OCI-M1 (cell line): ENCODE results near the gene LYVE1.

Experiments
- DNase-seq: peaks from one replicate; lab custom pipeline; 2025; lab: John Stamatoyannopoulos, UW

Gene LYVE1

DNA sequence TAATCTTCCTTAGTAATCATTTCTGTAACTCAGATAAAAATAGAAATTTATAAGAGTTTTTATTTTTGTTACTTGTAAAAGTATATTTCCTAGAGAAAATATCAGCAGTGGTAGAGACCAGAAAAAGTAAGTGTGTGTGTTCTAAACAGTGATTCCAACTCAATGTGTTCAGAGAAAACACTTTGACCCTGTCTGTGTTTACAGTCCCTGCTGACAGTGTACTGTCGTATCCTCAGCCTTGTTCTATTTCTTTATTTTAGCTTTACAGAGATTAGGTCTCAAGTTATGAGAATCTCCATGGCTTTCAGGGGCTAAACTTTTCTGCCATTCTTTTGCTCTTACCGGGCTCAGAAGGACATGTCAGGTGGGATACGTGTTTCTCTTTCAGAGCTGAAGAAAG lies 10.2 kb downstream of the LYVE1 start:
- no peak for DNase-seq

DNA sequence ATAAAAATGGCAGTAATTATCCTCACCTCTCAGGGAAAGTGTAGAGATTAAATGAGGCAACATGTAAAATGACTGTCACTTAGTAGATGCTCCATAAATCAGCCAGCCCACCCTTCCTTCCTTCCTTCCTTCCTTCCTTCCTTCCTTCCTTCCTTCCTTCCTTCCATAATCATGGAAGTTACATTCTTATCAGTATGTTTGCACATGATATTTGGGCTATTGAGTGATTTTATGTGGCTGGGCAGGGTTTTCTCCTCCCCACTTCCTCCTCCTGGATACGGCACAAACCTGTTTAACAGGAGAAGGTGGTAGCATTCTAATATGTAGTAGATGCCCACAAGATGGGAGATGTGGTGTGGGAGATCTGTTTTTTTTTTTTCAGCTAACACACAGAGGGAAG lies 11.9 kb downstream of the LYVE1 start:
- no peak for DNase-seq

DNA sequence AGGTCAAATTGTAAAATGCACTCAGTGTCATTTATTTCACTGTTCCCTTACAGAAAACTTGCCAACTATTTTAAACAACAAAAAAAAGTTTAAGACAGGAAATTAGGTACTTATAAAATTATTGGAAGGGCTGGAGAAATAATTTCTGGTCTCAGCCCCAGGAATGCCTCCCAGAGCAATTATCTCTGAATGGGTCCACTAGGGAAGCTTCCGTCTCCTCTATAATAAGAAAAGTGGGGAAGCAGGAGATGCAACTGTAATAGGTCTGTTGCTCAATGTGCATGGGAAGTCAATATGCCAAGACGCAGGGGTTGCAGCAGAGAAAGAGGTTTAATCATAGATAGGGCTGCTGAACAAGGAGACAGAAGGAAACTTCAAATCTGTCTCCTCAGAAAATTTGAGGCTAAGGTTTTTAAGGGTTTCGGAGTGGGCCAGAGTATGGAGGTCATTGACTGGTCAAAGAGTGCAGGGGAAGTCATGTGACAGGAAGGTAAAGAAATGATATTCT lies 16.6 kb downstream of the LYVE1 start:
- no peak for DNase-seq

DNA sequence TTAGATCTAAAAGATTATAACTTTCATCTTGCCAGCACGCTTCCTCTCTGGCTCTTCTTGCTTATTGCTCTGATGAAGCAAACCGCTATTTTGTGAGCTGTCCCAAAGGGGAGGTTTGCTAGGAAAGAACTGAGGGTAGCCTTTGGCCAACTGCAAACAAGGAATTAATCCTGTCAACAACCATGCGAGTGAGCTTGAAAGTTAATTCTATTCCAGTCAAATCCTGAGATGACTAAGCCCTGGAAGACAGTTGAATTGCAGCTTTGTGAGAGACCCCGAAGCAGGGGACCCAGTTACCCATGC lies 17.2 kb downstream of the LYVE1 start:
- no peak for DNase-seq

DNA sequence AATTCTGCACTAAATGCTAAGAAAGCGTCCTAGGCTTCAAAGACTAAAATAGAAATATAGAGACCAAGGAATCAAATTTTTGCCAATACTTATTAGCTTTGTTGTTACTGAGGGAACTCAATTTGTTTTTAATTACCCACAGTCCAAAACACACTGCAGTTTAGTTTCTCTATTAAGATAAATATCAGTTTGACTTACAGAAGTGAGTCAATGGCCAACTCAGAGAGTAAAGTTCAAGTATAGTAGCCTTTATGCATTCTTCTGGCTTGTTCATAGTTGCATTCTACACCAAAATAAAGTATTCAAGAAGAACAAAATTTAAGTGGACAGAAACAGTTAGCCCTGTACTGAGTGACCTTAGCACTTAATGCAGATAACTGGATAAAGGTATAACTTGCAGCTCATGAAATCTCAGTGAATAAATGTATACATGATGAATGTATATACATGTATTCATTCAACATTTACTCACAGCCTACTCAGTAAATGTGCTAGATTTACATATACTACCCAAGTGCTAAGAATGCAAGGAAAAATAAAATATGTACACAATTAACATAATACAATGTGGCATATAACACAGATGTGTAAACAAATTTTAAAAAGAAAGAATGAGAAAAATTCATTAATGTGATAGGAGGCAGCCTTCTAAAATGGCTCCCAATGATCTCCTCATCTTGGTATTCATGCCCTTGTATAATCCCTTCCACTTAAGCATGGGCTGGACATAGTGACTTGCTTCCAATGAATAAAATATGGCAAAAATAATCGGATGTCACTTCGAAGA lies 17.8 kb downstream of the LYVE1 start:
- no peak for DNase-seq

DNA sequence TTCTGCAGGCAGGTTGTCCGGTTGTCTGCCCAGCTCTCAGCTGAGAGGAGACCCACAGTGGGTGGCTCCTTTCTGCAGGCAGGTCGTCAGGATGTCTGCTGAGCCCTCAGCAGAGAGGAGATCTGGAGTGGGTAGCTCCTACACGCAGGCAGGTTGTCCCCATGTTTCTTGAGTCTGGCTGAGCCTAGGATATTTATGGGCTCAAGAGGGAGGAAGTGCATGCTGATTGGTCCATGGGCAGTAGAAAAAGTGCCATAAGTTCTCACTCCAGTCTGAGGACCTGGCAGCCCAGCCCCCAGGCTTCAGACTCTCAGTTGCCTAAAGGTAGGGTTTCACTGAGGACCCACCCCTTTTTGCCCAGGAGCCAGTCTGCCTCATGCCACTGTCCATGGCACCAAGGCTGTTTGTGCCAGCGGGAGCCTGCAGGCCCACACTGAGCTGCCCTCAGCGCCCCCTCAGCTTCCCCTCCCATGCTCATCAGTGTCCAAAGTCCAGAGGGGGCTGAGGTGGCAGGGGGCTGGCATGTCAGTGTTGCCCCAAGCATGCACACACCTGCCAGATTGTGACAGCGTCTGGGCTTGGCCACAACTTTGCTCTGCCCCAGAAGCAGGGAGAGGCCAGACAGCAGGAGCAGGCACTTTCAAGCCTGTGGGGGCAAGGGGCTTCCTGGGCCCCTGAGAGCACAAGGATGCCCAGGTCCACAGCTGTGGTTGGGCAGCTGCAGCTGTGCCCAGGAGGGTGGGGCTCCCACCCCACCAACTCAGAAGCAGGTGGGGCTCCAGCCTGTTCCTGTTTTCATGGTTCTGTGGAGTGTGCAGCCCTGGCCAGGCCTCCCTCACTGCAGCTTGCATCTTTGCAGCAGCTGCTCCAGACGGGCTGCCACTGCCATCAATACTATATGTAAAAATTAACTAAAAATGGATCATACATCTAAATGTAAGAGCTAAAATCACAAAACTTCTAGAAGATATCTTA lies 23.7 kb downstream of the LYVE1 start:
- no peak for DNase-seq

DNA sequence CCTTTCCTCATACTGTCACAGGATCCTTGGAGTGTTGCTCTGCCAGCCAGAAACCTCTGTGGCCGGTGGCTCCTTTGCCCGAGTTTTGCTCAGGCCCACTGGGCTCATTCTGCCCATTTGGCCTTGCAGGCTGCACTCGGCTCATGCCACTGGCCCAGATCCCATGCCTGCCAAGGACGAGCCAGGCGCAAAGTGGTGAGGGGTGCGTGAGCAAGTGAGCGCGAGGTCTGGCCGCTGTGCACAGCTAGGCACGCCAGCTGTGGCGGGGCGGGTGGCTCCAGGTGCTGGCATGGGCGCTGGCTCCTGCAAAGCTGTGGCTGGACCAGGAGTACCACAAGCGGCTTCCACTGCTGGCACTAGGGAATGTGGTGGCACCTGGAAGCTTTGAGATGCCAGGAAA lies 24.7 kb downstream of the LYVE1 start:
- no peak for DNase-seq

DNA sequence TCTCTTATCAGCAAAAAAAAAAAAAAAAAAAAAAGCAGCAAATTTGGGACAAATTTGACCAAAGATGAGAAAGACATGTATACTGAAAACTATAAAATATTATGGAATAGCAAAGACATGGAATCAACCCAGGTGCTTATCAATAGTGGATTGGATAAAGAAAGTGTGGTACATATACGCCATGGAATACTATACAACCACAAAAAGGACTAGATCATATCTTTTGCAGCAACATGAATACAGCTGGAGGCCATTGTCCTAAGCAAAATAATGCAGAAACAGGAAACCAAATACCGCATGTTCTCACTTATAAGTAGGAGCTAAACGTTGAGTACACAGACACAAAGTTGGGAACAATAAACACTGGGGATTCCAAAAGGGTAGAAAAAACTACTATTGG lies 25.7 kb downstream of the LYVE1 start:
- DNase-seq = no peak

DNA sequence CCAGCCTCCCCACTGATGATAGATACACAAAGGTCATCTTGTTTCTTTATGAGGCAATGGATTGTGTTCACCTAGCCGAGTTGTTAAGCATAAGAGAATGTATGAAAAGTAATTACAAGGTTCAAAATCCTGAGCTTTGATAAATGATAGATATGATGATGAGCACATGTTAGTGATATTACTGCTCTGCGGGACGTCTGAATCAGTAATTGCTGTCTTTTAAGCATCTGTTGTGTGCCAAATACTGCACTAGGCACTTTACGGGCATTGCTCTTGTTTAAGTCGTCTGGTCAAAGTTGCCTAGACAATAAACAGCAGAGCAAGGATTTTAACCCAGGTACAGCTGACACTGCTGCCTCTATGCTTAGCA lies 26.9 kb downstream of the LYVE1 start:
- DNase-seq = no peak

DNA sequence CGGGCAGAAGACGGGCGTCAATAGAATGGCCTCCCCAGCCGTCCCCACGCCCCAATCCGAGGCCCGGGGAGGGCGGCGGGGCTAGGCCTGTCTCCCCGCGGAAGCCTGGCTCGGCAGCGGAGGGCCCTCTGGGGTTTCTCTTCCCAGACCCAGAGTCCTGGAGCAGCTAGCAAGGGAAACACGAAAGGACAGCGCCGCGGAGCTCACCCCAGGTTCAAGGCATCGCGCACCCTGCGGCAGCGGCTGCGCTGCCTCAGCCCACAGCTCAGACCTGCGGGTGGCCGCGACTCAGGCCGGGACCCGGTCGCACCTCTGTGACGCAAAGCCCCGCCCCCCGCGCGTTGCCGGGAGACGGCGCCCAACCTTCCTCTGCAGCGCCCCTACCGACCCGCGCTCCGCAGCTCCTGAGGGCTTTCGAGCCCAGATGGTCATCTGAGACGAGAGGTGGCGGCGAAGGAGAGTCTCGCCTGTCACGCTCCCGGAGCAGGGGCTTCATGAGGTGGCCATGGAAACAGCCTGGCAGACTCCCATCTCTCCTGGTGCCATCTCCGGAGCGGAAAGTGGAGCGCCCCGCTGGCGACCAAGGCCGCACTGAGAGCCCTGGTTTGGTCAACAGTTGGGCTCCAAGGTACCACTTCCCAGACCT lies 27.4 kb downstream of the LYVE1 start, which contains the start of gene RNF141:
TSS of gene RNF141 (minus strand) at position 273 of the 646 bp plus-strand sequence. CDS start 7,029 bp downstream, outside the sequence.
- DNase-seq = peak; percentile 96

DNA sequence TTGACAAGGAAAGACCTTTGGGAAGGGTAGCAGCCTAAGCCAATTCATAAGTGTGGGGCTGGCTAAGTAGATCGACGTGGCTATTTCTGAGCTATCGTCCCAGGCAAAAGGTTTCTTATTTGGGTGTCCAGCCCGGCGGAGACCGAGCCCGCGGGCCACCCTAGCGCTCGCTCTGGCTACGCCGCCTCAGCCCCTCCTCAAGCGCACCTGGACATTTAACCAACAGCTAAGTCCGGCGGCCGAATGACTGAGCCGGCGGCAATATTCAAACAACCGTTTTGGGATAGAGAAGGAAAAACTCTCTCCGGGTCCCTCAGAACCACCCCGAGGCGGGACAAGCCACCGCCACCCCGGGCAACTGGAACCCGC lies 27.9 kb downstream of the LYVE1 start:
- DNase-seq = peak; percentile 64

DNA sequence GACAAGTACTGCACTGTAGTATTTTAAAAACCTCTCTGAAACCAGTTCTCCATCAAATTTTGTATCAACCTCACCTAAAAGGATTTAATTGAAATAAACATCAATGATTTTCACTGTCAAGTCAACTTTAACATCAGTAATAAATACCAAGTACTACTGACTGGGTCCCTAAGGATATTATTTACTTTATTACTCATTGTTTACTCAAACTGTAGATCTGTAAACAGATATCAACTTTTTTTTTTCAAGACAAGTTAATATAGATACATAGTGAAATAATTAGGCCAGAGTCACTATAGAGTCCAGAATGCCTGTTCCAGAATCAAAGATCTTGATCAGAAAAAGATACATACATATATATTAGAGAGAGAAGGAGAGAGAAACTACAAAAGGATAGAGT lies 29.1 kb downstream of the LYVE1 start:
- DNase-seq = no peak

DNA sequence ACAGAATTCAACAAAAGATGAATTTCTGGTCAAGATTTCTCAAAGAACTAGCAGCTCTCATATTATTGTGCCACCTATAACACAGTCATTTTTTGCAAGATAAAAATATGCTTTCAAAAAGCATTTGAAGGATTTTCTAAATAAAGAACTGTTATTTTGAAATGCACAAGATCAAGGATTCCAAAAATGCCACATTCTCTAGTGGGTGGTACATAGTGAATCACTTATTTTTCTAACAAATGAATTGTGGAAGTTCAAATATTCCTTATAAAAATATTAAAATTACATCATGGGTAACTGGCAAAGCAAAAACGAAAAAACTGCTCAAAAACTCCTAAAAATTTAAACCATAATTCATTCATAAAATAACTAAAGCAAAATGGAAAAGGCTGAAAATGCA lies 29.5 kb downstream of the LYVE1 start:
- no peak for DNase-seq

DNA sequence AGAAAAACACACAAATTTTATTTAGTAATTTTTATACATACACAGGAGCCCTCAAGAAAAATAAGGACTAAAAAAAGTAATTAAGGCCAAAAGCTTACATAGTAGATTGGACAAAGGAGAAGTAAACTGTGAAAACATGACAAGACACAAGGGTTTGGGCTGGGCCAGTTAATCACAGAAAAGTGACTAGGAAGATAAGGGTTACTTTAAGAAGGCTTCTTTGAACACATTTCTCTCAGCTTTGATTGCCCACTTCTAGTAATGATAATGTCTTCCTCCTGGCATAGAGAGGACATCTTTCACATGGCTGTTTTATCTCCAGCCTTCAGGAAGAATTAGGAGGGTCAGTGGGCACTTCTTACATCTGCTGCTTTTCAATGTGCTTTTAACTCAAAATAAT lies 30.9 kb downstream of the LYVE1 start:
- DNase-seq = peak; percentile 56

DNA sequence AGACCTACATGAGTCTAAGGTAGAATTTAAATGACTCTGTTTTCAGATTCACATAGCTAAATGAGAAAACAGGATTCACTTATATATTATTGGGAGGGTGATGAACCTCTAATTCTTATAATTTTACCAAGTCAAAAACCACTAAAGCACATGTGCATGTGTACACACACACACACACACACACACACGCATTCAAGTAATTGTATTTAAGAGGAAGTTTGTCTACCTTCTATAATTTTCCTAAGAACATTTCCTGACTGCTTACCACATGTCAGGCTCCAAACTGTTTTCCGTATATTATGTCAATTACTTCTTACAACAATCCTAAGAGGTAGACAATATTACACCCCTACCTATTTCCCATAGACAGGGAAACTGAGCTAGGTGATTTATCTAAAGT lies 34.1 kb downstream of the LYVE1 start:
- no peak for DNase-seq

DNA sequence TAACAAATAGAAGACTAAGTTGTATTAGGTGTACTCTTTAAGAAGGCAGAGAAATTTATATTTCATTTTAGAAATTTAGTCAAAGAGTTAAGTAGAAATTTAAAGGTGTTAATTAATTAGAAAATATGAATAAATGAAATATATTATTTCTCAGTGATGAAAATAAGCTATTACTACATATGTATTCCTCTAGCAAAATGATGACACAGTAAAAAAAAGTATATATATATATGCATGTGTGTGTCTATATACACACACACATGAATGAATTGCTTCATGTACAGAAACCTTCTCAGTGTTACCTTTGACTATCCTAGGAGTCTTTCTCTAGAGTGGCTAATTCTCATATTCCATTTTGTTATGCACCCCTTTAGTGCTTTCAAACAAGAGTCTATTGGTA lies 35.1 kb downstream of the LYVE1 start:
- DNase-seq = no peak

DNA sequence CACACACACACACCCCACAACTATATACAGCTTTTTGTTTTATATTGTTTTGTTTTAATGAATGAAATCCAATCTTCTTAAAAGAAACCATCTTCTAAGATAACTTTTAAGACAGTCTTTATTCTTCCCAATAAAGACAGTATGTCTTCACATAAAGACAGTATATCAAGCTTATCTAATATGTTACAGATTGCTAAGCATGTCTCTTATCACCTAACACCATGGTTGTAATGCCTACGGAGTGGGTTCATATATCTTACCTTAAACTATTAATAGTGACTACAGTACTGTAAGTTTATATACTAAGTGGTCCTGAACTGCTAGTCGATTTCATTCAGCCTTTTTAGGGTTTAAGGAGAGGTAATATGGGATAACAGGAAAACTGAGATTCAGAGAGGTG lies 35.9 kb downstream of the LYVE1 start:
- DNase-seq = no peak

DNA sequence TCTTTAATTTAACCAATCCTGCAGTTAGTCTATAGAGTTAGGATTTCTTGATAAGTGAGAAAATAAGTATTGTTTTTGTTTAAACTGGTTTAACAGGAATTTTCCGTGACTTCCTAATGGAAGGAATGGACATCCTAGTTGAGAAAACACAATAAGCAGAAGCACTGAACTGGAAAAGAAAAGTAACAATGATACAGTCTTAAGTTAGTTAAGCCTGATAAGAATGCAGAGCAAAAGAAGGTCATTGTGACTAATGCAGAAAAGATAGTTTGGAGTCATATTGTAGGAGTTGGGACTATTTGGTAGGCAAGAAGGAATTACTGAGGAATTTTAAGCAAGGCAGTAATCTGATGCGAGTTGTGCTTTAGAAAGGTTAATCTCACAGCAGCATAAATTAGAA lies 39.2 kb downstream of the LYVE1 start:
- no peak for DNase-seq

DNA sequence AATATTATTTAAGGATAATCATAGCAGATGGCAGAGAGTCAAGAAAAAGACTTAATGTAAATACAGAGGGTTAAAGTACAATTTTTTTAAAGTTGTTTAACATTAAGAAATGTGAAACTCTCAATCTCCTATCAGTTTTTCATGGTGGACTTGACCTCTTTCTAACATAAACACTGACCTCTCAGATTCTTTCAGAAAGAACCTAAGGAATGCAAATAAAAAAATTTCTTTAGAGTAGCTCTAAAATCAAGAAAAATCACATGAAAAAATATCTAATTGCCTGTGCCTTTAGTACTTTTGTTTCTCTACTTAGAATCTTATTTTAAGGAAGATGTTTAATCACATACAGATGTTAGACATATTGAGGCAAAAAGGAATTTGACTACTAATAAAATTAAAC lies 40.3 kb downstream of the LYVE1 start:
- DNase-seq = no peak

DNA sequence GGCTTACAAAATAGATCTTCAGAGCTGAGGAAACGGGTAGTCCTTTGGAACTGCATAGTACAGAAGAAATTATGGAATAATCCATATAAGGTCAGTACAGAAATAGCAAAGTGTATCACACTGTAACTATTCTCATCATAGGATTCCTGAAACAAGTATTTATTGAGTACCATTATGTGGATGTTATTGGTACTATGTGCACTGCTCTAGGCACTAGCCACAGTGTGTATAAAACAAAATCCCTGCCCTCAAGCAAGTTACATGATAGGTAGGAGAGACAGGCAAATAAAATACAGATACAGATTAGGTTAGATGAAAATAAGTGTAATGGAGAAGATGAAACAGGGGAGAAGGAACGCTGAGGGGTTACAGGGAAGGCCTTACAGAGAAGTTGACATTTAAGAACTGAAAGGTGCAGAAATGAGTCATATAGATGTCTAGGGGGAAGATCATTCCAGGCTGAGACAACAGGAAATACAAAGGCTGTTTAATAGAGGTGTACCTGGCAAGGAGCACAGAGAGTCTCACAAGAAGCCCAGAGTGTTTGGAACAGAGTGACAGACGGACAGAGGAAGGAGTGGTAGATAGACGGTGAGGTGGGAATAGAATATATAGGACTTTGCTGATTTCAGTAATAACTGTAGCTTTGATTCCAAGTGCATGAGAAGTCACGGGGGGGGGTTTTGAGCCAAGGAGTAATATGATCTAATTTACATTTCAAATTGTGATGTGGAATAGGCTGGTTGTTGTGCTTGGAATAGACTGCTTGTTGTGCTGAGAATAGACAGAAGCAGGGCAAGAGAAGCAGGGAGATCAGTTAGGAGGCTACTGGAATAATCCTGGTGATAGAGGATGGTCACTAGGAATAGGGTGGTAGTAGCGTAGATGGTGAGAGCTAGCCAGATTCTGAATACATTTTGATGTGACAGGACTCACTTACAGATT lies 41.2 kb downstream of the LYVE1 start:
- no peak for DNase-seq

DNA sequence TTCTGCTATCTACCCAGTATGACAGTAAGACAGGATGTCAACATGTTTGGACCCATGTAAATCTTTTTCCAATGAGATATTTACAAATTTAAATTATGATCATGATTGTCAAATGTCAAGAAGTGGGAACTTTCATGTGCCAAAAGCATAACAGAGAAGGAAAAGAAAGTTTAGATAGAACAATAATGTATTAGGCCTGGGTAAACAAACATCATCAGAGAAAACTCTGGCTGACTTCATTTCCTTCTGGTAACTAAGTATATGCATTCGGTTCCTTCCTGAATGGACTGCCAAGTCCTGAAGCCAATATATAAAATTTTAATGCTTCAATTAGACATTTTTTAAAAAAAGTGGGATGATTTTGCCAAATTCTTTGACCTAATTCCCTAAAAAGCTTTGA lies 44.0 kb downstream of the LYVE1 start:
- DNase-seq = no peak

DNA sequence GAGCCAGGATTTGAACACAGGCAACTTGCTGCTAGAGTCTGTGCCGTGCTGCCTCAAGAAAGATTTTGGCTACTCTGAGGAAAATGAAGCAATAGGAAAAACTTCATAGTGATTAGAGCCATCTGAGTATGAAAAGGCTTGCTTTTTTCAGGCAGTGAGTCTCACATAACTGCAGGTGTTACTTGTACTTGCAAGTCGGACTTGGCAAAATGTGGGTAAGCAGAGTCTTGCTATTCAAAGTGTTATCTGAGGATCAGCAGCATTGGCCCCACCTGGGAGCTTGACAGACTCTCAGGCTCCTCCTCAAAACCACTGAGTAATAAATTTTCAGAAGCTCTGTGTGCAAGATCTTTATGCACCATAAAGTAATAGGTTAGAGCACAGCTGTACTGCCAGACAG lies 45.5 kb downstream of the LYVE1 start:
- DNase-seq = no peak
